Fibroblast of lung (primary cell): ENCODE data around the gene FTL. TPM values are rescaled to one million over a fixed set of nuclear protein-coding genes. Genes with fewer than 3 reads are reported as not detected.
A peak's percentile ranks its signal among the peaks of the same experiment; 100 is the strongest.

Experiments
- DNase-seq, 2 donors: peaks; one replicate each; pipeline versions ENCODE4 v3.0.0 to v3.0.0-alpha.2; 2010; ENCODE audit warnings: low read depth in 2 of 2
- H2AFZ ChIP-seq: 2 replicates; pipeline ENCODE4 v1.5.1; 2012; ENCODE audit warnings: low read length, control low read depth, inconsistent platforms
- H3K27ac ChIP-seq: 2 replicates; pipeline ENCODE4 v1.5.1; 2011; ENCODE audit warnings: low read length, control low read depth; ENCODE audit not compliant: insufficient read depth
- H3K27me3 ChIP-seq: 2 replicates; pipeline ENCODE4 v1.5.1; 2011; ENCODE audit warnings: mild to moderate bottlenecking, low read length; ENCODE audit not compliant: control insufficient read depth, insufficient read depth
- H3K36me3 ChIP-seq: 2 replicates; pipeline ENCODE4 v1.5.1; 2011; ENCODE audit warnings: low read length; ENCODE audit not compliant: control insufficient read depth, insufficient read depth
- H3K4me1 ChIP-seq: 2 replicates; pipeline ENCODE4 v1.5.1; 2011; ENCODE audit warnings: low read length; ENCODE audit not compliant: control insufficient read depth, insufficient read depth; ENCODE audit errors: extremely low read depth
- H3K4me2 ChIP-seq: 2 replicates; pipeline ENCODE4 v1.5.1; 2011; ENCODE audit warnings: low read length, control low read depth; ENCODE audit not compliant: insufficient read depth; ENCODE audit errors: extremely low read depth
- H3K4me3 ChIP-seq, 4 experiments: fragments of 200-600 bp in 1 of 4; sonication (generic) in 1 of 4; replicated peaks in 1 of 4; 2 replicates each; pipeline ENCODE4 v1.5.1; 2011 to 2016; ENCODE audit warnings: low read length in 4 of 4, low read depth in 3 of 4, mild to moderate bottlenecking in 3 of 4, control low read depth in 2 of 4, inconsistent platforms in 1 of 4, mixed read lengths in 1 of 4; ENCODE audit not compliant: insufficient read depth in 1 of 4; ENCODE audit errors: control extremely low read depth in 1 of 4
- H3K79me2 ChIP-seq: 2 replicates; pipeline ENCODE4 v1.5.1; 2012; ENCODE audit warnings: mild to moderate bottlenecking, low read length, inconsistent platforms; ENCODE audit not compliant: control insufficient read depth, insufficient read depth
- H3K9ac ChIP-seq: 2 replicates; pipeline ENCODE4 v1.5.1; 2011; ENCODE audit warnings: mild to moderate bottlenecking, low read length, control low read depth; ENCODE audit not compliant: insufficient read depth
- H3K9me3 ChIP-seq: 2 replicates; pipeline ENCODE4 v1.5.1; 2012; ENCODE audit warnings: low read depth, low read length; ENCODE audit not compliant: control insufficient read depth, insufficient read depth
- H4K20me1 ChIP-seq: 2 replicates; pipeline ENCODE4 v1.5.1; 2011; ENCODE audit warnings: low read length; ENCODE audit not compliant: control insufficient read depth, insufficient read depth; ENCODE audit errors: extremely low read depth
- CTCF ChIP-seq, 2 donors: IDR thresholded peaks in 1 of 2; conservative IDR thresholded peaks in 1 of 2; 1 replicate in 1 of 2; 2 replicates in 1 of 2; pipeline ENCODE4 v1.5.1; 2011 to 2012; ENCODE audit warnings: low read length in 2 of 2, control low read depth in 1 of 2, inconsistent platforms in 1 of 2, low read depth in 1 of 2, mild to moderate bottlenecking in 1 of 2
- EZH2 ChIP-seq: IDR thresholded peaks from 2 replicates; pipeline ENCODE4 v1.5.1; 2012; ENCODE audit warnings: low read length, control low read depth, mild to moderate bottlenecking; ENCODE audit errors: missing control alignments
- polyA plus RNA-seq, 2 donors: library from polyadenylated mRNA; depleted of rRNA in 1 of 2; stranded (reverse) in 1 of 2; unstranded in 1 of 2; fragments of >200 nt; gene quantifications; 2 replicates each; pipeline ENCODE4 v1.2.1, GENCODE V29; 2011 to 2012; ENCODE audit warnings: missing spikeins in 1 of 2
- total RNA-seq: library from RNA; depleted of rRNA; stranded (reverse); fragments of >200 nt; gene quantifications from 2 replicates; pipeline ENCODE4 v1.2.1, GENCODE V29; 2014

Gene FTL
- total and polyA plus RNA-seq, 2 donors (not counting 1 experiment from before 2014, with no cell fraction given): 1,844 to 6,440 TPM

DNA sequence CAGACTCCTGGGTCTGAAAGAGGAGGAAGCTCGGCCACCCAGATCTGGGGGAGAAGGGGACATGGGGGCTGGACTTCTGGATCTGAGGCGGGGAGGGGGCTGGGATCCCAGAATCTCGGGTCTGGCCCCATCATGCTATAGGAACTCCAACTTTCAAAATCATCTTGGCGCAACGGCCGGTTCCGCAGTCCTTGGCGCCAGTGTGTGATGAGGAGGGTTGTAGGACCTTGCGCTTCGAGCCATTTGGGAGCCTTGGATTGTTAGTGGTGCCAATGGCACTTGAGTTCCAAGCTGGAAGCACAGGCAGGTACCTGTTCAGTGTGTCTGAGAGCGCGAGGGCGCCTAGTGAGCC, 28.9 kb downstream of the FTL start:
- Histone ChIP-seq H3K27me3 (no peaks in the 10 kb centered on the region), H3K9ac (peak overlapping the region; percentile 68), H4K20me1 (no peaks in the 10 kb centered on the region), H3K79me2 (peaks cover 68% of the 10 kb centered on the region), H3K27ac (peak overlapping the region; percentile 88), H2AFZ (peak overlapping the region; percentile 78), H3K9me3 (no peaks in the 10 kb centered on the region), H3K4me1 (peaks cover 19% of the 10 kb centered on the region), H3K4me3 (peak overlapping the region; percentile 83 to 98 (median 98)), H3K36me3 (peaks cover 5% of the 10 kb centered on the region), H3K4me2 (peak overlapping the region; percentile 73)
- no peak for DNase-seq
- TF ChIP-seq EZH2 (no peak), CTCF (conservative IDR thresholded peaks at IDR 0.05 in 1 of 2, IDR thresholded peaks at IDR 0.05 in 1 of 2; ENCODE audit: low read depth in 1 of 2, low read length in 2 of 2) (no peak)

GRCh38 chr19:48997972-48998371, 32.9 kb downstream of the FTL start:
- peak; percentile 43 to 55 for DNase-seq
- H3K9me3 ChIP-seq: no peaks in the 10 kb centered on the region
- no peaks in the 10 kb centered on the region for H3K27me3 ChIP-seq
- H3K27ac ChIP-seq: peak overlapping the region; percentile 16
- no peaks in the 10 kb centered on the region for H4K20me1 ChIP-seq
- peaks cover 42% of the 10 kb centered on the region for H3K79me2 ChIP-seq
- H3K9ac ChIP-seq: no peak overlapping the region
- peak; percentile 44 to 60 for TF ChIP-seq CTCF (conservative IDR thresholded peaks at IDR 0.05 in 1 of 2, IDR thresholded peaks at IDR 0.05 in 1 of 2; ENCODE audit: low read depth in 1 of 2, low read length in 2 of 2)
- no peak for TF ChIP-seq EZH2
- no peak overlapping the region for H3K4me2 ChIP-seq
- no peaks in the 10 kb centered on the region for H3K36me3 ChIP-seq
- H3K4me1 ChIP-seq: peaks cover 5% of the 10 kb centered on the region
- no peak overlapping the region for H2AFZ ChIP-seq
- H3K4me3 ChIP-seq: no peak overlapping the region

- no peak for TF ChIP-seq EZH2
- peak; percentile 61 to 85 for TF ChIP-seq CTCF (conservative IDR thresholded peaks at IDR 0.05 in 1 of 2, IDR thresholded peaks at IDR 0.05 in 1 of 2; ENCODE audit: low read depth in 1 of 2, low read length in 2 of 2)
- no peaks in the 10 kb centered on the region for H3K9me3 ChIP-seq
- no peak overlapping the region for H3K27ac ChIP-seq
- no peaks in the 10 kb centered on the region for H3K27me3 ChIP-seq
- H3K79me2 ChIP-seq: peaks cover 31% of the 10 kb centered on the region
- H3K4me2 ChIP-seq: no peak overlapping the region
- DNase-seq: peak; percentile 62 to 64
- H3K4me3 ChIP-seq: no peak overlapping the region
- peaks cover 7% of the 10 kb centered on the region for H3K36me3 ChIP-seq
- H4K20me1 ChIP-seq: no peaks in the 10 kb centered on the region
- no peak overlapping the region for H3K9ac ChIP-seq
- no peak overlapping the region for H2AFZ ChIP-seq
- peaks cover 5% of the 10 kb centered on the region for H3K4me1 ChIP-seq
These were observed 34.6 kb downstream of the FTL start for GRCh38 chr19:48999481-49000325.
